OCI-LY1 (cell line): ENCODE measurements around the gene IGFBP4.

Experiments
- CTCF ChIP-seq: fragments of 200-600 bp; sonication (generic), shearing (Covaris generic); IDR thresholded peaks from 2 replicates; pipeline ENCODE4 v1.5.1; 2017; ENCODE audit warnings: mild to moderate bottlenecking, antibody characterized with exemption, low read length, moderate library complexity, mixed read lengths
- EZH2 ChIP-seq: fragments of 200-600 bp; sonication (generic), shearing (Covaris generic); IDR thresholded peaks from 2 replicates; pipeline ENCODE4 v1.8.0; 2017; ENCODE audit warnings: borderline replicate concordance, mixed run types, mild to moderate bottlenecking, antibody characterized with exemption, low read length, moderate library complexity, mixed read lengths

DNA sequence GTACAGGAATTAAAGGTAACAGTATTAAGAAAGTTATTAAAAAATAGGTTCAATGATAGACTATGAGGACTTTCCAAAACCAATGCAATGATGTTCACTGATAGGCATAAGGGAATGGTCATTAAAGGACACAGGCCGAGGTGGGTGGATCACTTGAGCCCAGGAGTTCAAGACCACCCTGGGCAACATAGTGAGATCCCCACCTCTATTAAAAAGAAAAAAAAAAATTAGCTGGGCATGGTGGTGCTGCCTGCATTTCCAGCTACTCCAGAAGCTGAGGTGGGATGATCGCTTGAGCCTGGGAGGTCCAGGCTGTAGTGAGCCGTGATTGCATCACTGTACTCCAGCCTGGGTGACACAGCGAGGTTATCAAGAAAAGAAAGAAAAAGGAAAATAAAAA lies 31.4 kb upstream of the IGFBP4 start:
- no peak for TF ChIP-seq CTCF
- no peak for TF ChIP-seq EZH2
